ENCODE measurements around the gene FAM111B.

The FAM111B gene

DNA sequence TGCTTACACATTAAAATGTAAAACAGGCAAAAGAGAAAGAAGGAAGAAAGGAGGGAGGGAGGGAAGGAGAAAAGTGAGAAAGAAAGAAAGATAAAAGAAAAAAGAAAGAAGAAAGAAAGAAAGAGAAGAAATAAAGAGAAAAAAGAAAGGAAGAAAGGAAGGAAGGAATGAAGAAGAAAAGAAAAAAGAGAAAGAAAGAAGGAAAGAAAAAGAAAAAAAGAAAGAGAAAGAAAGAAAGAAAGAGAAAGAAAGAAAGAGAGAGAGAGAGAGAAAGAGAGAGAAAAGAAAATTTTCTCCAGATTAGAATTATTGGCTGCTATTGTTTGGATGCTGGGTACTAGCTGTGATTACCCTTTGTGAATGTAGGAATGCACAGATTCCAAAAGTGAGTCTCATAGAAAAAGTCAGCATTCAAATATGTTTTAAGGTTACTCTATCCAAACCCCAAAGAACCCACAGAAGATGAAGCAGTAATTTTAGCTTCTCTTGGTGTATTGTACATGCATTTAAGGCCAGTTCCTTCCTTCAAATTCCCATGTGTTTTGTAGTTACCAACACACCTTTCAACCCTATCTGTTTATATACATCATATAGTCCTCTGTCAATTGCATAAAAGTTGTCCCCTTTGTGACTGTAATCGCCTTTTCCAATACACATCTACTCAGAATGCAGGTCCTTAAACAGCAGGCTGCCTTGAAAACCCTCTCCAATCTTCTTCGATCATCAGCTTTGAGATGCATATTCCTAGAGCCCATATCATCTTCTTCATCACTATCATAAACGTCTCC, 34.8 kb downstream of the FAM111B start:
- peak overlapping the region; percentile 78 for H3K27ac ChIP-seq (replicated peaks)
- no peaks in the 10 kb centered on the region for H3K27me3 ChIP-seq (ENCODE audit: insufficient read depth, poor library complexity, severe bottlenecking)
- TF ChIP-seq, protein P1, sequence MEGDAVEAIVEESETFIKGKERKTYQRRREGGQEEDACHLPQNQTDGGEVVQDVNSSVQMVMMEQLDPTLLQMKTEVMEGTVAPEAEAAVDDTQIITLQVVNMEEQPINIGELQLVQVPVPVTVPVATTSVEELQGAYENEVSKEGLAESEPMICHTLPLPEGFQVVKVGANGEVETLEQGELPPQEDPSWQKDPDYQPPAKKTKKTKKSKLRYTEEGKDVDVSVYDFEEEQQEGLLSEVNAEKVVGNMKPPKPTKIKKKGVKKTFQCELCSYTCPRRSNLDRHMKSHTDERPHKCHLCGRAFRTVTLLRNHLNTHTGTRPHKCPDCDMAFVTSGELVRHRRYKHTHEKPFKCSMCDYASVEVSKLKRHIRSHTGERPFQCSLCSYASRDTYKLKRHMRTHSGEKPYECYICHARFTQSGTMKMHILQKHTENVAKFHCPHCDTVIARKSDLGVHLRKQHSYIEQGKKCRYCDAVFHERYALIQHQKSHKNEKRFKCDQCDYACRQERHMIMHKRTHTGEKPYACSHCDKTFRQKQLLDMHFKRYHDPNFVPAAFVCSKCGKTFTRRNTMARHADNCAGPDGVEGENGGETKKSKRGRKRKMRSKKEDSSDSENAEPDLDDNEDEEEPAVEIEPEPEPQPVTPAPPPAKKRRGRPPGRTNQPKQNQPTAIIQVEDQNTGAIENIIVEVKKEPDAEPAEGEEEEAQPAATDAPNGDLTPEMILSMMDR (IDR thresholded peaks at IDR 0.05; ENCODE audit: insufficient read depth, low read length), result no peak
- TF ChIP-seq GABPA (IDR thresholded peaks at IDR 0.05; ENCODE audit: low read depth) (no peak), POLR2AphosphoS5 (IDR thresholded peaks at IDR 0.05; ENCODE audit: low read depth) (no peak)
- peak overlapping the region; percentile 95 for H3K4me3 ChIP-seq (replicated peaks; ENCODE audit: insufficient read depth, low read length)
- DNase-seq (ENCODE audit: low read depth in 1 of 2, low spot score in 1 of 2), result no peak

DNA sequence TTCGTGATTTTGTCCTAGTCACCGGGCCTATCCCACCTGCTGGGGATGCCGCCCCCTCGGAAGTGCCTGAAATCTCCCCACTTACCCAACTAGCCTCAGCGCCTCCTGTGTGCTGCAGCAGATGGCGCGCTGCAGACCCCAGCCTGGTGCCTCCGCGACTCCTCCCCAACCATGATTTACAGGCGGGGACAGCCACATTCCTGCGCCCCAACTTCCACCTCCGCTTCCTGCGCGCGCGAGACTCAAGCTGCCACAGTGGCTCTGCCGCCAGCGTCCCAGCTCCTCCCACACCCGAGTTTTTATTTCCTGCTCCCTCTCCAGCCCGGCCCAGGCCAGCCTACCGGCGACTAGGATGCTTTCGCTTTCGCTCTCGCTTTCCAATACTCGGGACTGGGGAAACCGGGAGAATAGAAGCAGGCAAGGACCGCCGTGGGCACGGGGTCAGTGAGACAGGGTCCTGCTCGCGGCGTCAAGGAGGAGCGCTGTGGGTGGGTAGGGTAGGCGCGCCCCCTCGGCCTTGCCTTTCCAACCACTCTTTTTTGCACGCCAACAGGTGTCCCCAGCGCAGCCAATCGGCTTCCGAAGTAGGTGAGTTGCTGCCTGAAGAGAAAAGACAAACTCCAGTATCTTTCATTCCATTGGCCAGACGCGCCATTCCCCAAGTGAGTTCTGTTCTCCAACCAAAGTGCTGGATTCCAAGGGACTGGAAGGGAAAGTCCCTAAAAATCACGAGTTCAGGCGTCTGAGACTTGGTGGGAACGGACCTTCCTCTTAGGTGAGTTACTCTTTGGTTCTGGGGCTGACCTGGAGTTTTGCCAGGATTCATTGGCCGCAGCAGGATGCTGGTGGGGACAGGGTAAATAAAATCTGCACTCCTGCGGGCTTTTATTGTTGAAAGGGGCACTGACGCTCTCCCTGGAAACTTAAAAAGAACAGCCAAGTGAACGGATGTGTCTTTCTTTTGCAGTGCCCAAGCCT, 35.8 kb downstream of the FAM111B start, which contains the start of gene FAM111A:
FAM111A (plus strand) TSS at position 327 of the 978 bp plus-strand sequence. CDS start 6,017 bp downstream, outside the sequence.
- TF ChIP-seq, protein P1 (IDR thresholded peaks at IDR 0.05; ENCODE audit: insufficient read depth, low read length), result no peak
- TF ChIP-seq GABPA (IDR thresholded peaks at IDR 0.05; ENCODE audit: low read depth), result 0 out of 2 replicates have a peak, but pooled peaks have one; percentile 11
- TF ChIP-seq, protein P2, sequence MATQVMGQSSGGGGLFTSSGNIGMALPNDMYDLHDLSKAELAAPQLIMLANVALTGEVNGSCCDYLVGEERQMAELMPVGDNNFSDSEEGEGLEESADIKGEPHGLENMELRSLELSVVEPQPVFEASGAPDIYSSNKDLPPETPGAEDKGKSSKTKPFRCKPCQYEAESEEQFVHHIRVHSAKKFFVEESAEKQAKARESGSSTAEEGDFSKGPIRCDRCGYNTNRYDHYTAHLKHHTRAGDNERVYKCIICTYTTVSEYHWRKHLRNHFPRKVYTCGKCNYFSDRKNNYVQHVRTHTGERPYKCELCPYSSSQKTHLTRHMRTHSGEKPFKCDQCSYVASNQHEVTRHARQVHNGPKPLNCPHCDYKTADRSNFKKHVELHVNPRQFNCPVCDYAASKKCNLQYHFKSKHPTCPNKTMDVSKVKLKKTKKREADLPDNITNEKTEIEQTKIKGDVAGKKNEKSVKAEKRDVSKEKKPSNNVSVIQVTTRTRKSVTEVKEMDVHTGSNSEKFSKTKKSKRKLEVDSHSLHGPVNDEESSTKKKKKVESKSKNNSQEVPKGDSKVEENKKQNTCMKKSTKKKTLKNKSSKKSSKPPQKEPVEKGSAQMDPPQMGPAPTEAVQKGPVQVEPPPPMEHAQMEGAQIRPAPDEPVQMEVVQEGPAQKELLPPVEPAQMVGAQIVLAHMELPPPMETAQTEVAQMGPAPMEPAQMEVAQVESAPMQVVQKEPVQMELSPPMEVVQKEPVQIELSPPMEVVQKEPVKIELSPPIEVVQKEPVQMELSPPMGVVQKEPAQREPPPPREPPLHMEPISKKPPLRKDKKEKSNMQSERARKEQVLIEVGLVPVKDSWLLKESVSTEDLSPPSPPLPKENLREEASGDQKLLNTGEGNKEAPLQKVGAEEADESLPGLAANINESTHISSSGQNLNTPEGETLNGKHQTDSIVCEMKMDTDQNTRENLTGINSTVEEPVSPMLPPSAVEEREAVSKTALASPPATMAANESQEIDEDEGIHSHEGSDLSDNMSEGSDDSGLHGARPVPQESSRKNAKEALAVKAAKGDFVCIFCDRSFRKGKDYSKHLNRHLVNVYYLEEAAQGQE (IDR thresholded peaks at IDR 0.05; ENCODE audit: insufficient replicate concordance, low read depth), result no peak
- peak; percentile 81 for TF ChIP-seq POLR2AphosphoS5 (IDR thresholded peaks at IDR 0.05; ENCODE audit: low read depth)
- Histone ChIP-seq H3K4me3 (replicated peaks; ENCODE audit: insufficient read depth, low read length) (peak within 1 kb of the TSS; percentile 95), H3K27me3 (ENCODE audit: insufficient read depth, poor library complexity, severe bottlenecking) (no peaks in the 10 kb centered on the region), H3K27ac (replicated peaks) (peak within 1 kb of the TSS; percentile 78)
- DNase-seq (ENCODE audit: low read depth in 1 of 2, low spot score in 1 of 2), result peak; percentile 71 to 87

DNA sequence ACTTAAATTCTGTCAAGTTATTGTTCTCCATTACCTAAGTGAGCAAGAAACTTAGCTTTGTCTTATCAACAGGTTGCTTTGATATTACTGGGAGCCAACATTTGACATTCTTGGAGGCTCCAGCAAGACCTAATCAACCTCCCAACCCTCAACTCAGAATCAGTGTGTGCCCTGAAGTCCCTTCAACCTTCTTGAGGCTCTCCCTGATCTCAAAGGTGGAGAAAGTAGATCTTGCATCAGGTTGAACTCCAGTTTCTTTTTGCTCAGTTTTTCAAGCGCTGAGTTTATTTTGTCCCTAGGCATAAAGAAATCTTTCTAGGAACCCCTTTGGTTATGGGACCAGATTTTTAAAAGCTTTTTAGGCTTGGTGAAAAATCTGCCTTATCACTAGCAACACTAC, 37.1 kb downstream of the FAM111B start:
- H3K27me3 ChIP-seq (ENCODE audit: insufficient read depth, poor library complexity, severe bottlenecking), result no peaks in the 10 kb centered on the region
- TF ChIP-seq SPI1 (IDR thresholded peaks at IDR 0.05; ENCODE audit: borderline replicate concordance, low read depth) (no peak), POLR2AphosphoS5 (IDR thresholded peaks at IDR 0.05; ENCODE audit: low read depth) (no peak), GABPA (IDR thresholded peaks at IDR 0.05; ENCODE audit: low read depth) (no peak)
- TF ChIP-seq, protein P2 (IDR thresholded peaks at IDR 0.05; ENCODE audit: insufficient replicate concordance, low read depth), result no peak
- TF ChIP-seq, protein P1 (IDR thresholded peaks at IDR 0.05; ENCODE audit: insufficient read depth, low read length), result no peak
- DNase-seq (ENCODE audit: low read depth in 1 of 2, low spot score in 1 of 2), result no peak
- peak overlapping the region; percentile 69 for H3K4me3 ChIP-seq (replicated peaks; ENCODE audit: insufficient read depth, low read length)
- H3K27ac ChIP-seq (replicated peaks), result peak overlapping the region; percentile 78
